ENCODE measurements around the gene HLA-DPB1. TPM values are rescaled to one million over a fixed set of nuclear protein-coding genes. Genes with fewer than 3 reads are reported as not detected.

HLA-DPB1 gene
- polyA plus RNA-seq, 2 of the 4 experiments (the other 2 are of a cell fraction): not detected

DNA sequence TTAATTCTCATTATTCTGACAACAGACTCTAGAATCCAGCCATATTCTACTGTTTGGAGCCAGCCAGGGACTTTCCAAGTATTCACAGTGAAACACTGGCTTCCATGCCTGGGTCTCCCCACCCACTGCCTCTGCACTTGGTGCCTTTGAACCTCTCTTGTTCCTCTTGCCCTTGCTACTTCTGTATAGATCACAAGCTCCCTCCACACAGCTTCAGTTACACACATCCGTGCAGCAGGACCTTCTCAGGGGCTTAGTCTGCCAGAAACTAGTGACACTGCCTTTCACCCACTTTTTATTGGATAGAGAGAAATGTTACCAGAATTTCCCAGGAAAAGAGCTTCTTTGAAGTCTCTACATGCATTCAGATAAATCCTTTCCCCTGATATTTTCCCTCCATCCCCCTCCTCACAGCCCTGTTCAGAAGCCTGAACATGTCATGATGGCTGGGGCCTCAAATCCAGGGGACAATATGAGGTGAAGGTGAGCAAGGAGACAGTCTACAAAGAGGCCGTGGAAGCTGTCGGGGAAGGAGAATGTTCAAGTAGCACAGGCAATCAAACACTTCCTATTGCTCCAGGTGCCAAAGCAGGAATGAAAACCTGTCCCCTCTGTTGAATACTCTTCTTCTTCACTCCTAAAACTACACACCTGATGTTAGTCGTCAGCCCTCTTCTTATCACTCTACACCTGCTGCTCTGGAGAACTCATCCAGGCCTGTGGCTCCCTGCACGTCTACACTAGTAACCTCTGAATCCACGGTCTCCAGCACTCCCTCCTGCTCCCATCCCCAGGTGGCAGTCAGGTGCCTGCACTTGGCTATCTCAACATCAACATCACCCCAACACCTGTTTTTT is 46.2 kb upstream of the HLA-DPB1 start:
- Histone ChIP-seq H3K9me3 (no peaks in the 10 kb centered on the region), H3K4me2 (no peak overlapping the region), H3K27ac (no peak overlapping the region), H3K4me3 (no peak overlapping the region), H3K4me1 (no peaks in the 10 kb centered on the region)
- DNase-seq (ENCODE audit: low read depth in 1 of 2, low spot score in 1 of 2) (no peak), FAIRE-seq (no peak), ATAC-seq (peak; percentile 45 to 59; a peak in 2 of 6 replicates)
- TF ChIP-seq RFX5 (IDR thresholded peaks at IDR 0.05) (peak; percentile 94), NR3C1 (IDR thresholded peaks at IDR 0.05) (no peak)
- WGBS (ENCODE audit: missing lambda C conversion rate): 25% methylated on average over 6 of the region's 6 CpGs
- CTCF ChIA-PET: interaction anchor here (0.6 to 2.0 kb wide), 4 partner anchors 14 to 230 kb away, joined by 3 to 5 read pairs (median 4); no protein-coding TSS in a partner anchor
- POLR2A ChIA-PET: no interaction called here

- POLR2A ChIA-PET: no interaction called here
- H3K9me3 ChIP-seq: no peaks in the 10 kb centered on the region; the same call in 2 of the 3 replicates
- H3K4me1 ChIP-seq: no peaks in the 10 kb centered on the region
- no peak for DNase-seq (ENCODE audit: low read depth in 1 of 2, low spot score in 1 of 2)
- FAIRE-seq: no peak
- no peak overlapping the region for H3K4me3 ChIP-seq
- no peak overlapping the region for H3K27ac ChIP-seq
- no peak overlapping the region for H3K4me2 ChIP-seq
- 0% methylated on average over 3 of the region's 3 CpGs for WGBS (ENCODE audit: missing lambda C conversion rate)
- TF ChIP-seq PHF8 (IDR thresholded peaks at IDR 0.05; ENCODE audit: borderline replicate concordance, low read depth): no peak
- TF ChIP-seq, protein P1, sequence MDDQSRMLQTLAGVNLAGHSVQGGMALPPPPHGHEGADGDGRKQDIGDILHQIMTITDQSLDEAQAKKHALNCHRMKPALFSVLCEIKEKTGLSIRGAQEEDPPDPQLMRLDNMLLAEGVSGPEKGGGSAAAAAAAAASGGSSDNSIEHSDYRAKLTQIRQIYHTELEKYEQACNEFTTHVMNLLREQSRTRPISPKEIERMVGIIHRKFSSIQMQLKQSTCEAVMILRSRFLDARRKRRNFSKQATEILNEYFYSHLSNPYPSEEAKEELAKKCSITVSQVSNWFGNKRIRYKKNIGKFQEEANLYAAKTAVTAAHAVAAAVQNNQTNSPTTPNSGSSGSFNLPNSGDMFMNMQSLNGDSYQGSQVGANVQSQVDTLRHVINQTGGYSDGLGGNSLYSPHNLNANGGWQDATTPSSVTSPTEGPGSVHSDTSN (IDR thresholded peaks at IDR 0.05): no peak
- TF ChIP-seq NPAS2 (CRISPR knock-in tag; IDR thresholded peaks at IDR 0.05; ENCODE audit: borderline replicate concordance): no peak
- TF ChIP-seq BHLHE40 (IDR thresholded peaks at IDR 0.05; ENCODE audit: low read depth, low read length): no peak
- TF ChIP-seq FOSB (CRISPR knock-in tag; IDR thresholded peaks at IDR 0.05): no peak
- TF ChIP-seq CBX2 (IDR thresholded peaks at IDR 0.05; ENCODE audit: borderline replicate concordance, low read depth): no peak
- TF ChIP-seq MYC (IDR thresholded peaks at IDR 0.05; ENCODE audit: borderline replicate concordance, low read length): no peak
- no peak for TF ChIP-seq NFE2L2 (conservative IDR thresholded peaks at IDR 0.05; ENCODE audit: low read length)
- no peak for TF ChIP-seq KDM5A (IDR thresholded peaks at IDR 0.05)
- no peak for ATAC-seq
- CTCF ChIA-PET: no interaction called here
Observed at GRCh38 chr6:33030245-33030644, 45.5 kb upstream of the HLA-DPB1 start.

DNA sequence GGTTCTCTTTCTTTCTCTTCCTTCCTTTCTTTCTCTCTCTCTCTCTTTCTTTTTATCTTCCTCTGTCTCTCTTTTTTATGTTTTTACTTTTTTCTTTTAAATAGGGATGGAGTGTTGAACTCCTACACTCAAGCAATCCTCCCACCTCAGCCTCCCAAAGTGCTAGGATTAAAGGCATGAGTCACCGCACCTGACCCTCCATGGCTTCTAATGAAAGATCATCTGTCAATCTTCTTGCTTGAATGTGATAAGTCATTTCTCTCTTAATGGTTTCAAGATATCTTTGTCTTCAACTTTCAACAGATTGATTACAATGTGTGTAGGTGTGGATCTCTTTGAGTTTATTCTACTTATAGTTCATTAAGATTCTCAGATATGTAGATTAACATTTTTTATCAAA is 41.2 kb upstream of the HLA-DPB1 start:
- no peak for FAIRE-seq
- Histone ChIP-seq H3K4me3 (no peak overlapping the region), H3K27ac (no peak overlapping the region), H3K4me2 (no peak overlapping the region), H3K4me1 (no peaks in the 10 kb centered on the region), H3K9me3 (peaks cover 3% of the 10 kb centered on the region; the same call in 1 of the 3 replicates)
- no peak for DNase-seq (ENCODE audit: low read depth in 1 of 2, low spot score in 1 of 2)
- ChIA-PET CTCF (no interaction called here), POLR2A (no interaction called here)
- TF ChIP-seq POLR2A (IDR thresholded peaks at IDR 0.05; ENCODE audit: low read length) (no peak), PHF8 (IDR thresholded peaks at IDR 0.05; ENCODE audit: borderline replicate concordance, low read depth) (no peak), HDAC2 (IDR thresholded peaks at IDR 0.05) (no peak), RAD21 (conservative IDR thresholded peaks at IDR 0.05 in 1 of 2, IDR thresholded peaks at IDR 0.05 in 1 of 2) (no peak), NPAS2 (CRISPR knock-in tag; IDR thresholded peaks at IDR 0.05; ENCODE audit: borderline replicate concordance) (no peak), ESRRA (IDR thresholded peaks at IDR 0.05; ENCODE audit: borderline replicate concordance, low read length) (no peak), ELK1 (IDR thresholded peaks at IDR 0.05; ENCODE audit: low read depth, low read length) (no peak), BCL3 (IDR thresholded peaks at IDR 0.05) (no peak), ZSCAN20 (CRISPR knock-in tag; IDR thresholded peaks at IDR 0.05) (no peak), HOXB5 (CRISPR knock-in tag; IDR thresholded peaks at IDR 0.05) (no peak), POLR2AphosphoS2 (conservative IDR thresholded peaks at IDR 0.05; ENCODE audit: low read length) (no peak), BHLHE40 (IDR thresholded peaks at IDR 0.05; ENCODE audit: low read depth, low read length) (no peak)
- ATAC-seq: no peak
- WGBS (ENCODE audit: missing lambda C conversion rate): 100% methylated on average over 1 of the region's 1 CpG

Measured in A549 (cell line).